Ascending aorta (tissue), 2 donors: ENCODE data around the gene KCNMA1. TPM values are rescaled to one million over a fixed set of nuclear protein-coding genes. Genes with fewer than 3 reads are reported as not detected.
A peak's percentile ranks its signal among the peaks of the same experiment; 100 is the strongest.

Source experiments
- DNase-seq, 2 donors: peaks; one replicate each; pipeline ENCODE4 v3.0.0-alpha.2; 2019; ENCODE audit warnings: low spot score in 2 of 2
- H3K27ac ChIP-seq, 2 donors: fragments of 200-600 bp; sonication (generic); one replicate each; pipeline ENCODE4 v1.5.1; 2016 to 2017; ENCODE audit warnings: mild to moderate bottlenecking in 1 of 2
- H3K27me3 ChIP-seq: fragments of 200-600 bp; sonication (generic); one replicate; pipeline ENCODE4 v1.5.1; 2017
- H3K36me3 ChIP-seq, 2 donors: fragments of 200-600 bp; sonication (generic); one replicate each; pipeline ENCODE4 v1.5.1; 2016
- H3K4me1 ChIP-seq, 2 donors: fragments of 200-600 bp; sonication (generic); one replicate each; pipeline ENCODE4 v1.5.1; 2016 to 2017; ENCODE audit warnings: mild to moderate bottlenecking in 1 of 2
- H3K4me3 ChIP-seq, 2 donors: fragments of 200-600 bp; sonication (generic); one replicate each; pipeline ENCODE4 v1.5.1; 2016 to 2017; ENCODE audit warnings: mild to moderate bottlenecking in 1 of 2
- H3K9me3 ChIP-seq, 2 donors: fragments of 200-600 bp; sonication (generic); one replicate each; pipeline ENCODE4 v1.5.1; 2016
- CTCF ChIP-seq, 3 experiments: fragments of 200-600 bp in 2 of 3; fragments of 450-650 bp in 1 of 3; sonication (generic) in 2 of 3; IDR thresholded peaks; one replicate each; pipeline ENCODE4 v1.5.1; 2016 to 2019; ENCODE audit warnings: antibody characterized with exemption in 3 of 3, mild to moderate bottlenecking in 1 of 3, moderate library complexity in 1 of 3
- intact Hi-C: fragments of 100-400 bp; cut with DNase I; formaldehyde crosslinking; loops from one replicate; pipeline ENCODE4 v1.15.1; 2023
- total RNA-seq: library from RNA; depleted of rRNA; stranded (reverse); fragments of >200 nt; gene quantifications from one replicate; pipeline ENCODE4 v1.1.0, GENCODE V29; 2016

KCNMA1 gene
- total RNA-seq, 1 donor from 2014 or later, result 28.6 TPM

- H3K27me3 ChIP-seq, result no peaks in the 10 kb centered on the region
- H3K36me3 ChIP-seq, result no peaks in the 10 kb centered on the region
- no peaks in the 10 kb centered on the region for H3K9me3 ChIP-seq
- no peak overlapping the region for H3K4me3 ChIP-seq
- intact Hi-C loops, result no loop called here
- no peak for DNase-seq
- peaks cover 0 to 13% of the 10 kb centered on the region in 2 donors for H3K4me1 ChIP-seq
- no peak for TF ChIP-seq CTCF (IDR thresholded peaks at IDR 0.05)
- H3K27ac ChIP-seq, result no peak overlapping the region
Measured at GRCh38 chr10:77518241-77518909, 119.2 kb downstream of the KCNMA1 start.

- intact Hi-C loops, result no loop called here
- no peak for DNase-seq
- Histone ChIP-seq H3K9me3 (no peaks in the 10 kb centered on the region), H3K27me3 (no peaks in the 10 kb centered on the region), H3K36me3 (no peaks in the 10 kb centered on the region), H3K4me3 (no peak overlapping the region), H3K4me1 (peaks cover 6 to 25% of the 10 kb centered on the region in 2 donors), H3K27ac (no peak overlapping the region)
- TF ChIP-seq CTCF (IDR thresholded peaks at IDR 0.05), result no peak
Measured at GRCh38 chr10:77516575-77516974, 121.0 kb downstream of the KCNMA1 start.

GRCh38 chr10:77514870-77515269, 122.7 kb downstream of the KCNMA1 start:
- no peak for DNase-seq
- no peaks in the 10 kb centered on the region for H3K9me3 ChIP-seq
- intact Hi-C loops, result loop anchor here (5.0 kb wide), 5 partner anchors 37 to 338 kb away; partner anchors contain the start of gene KCNMA1
- no peaks in the 10 kb centered on the region for H3K27me3 ChIP-seq
- no peak overlapping the region for H3K4me3 ChIP-seq
- H3K4me1 ChIP-seq, result peaks cover 6 to 36% of the 10 kb centered on the region in 2 donors
- TF ChIP-seq CTCF (IDR thresholded peaks at IDR 0.05), result no peak
- peak overlapping the region; percentile 82 to 86 for H3K27ac ChIP-seq
- H3K36me3 ChIP-seq, result no peaks in the 10 kb centered on the region

GRCh38 chr10:77513781-77514331, 123.8 kb downstream of the KCNMA1 start:
- TF ChIP-seq CTCF (IDR thresholded peaks at IDR 0.05), result no peak
- Histone ChIP-seq H3K9me3 (no peaks in the 10 kb centered on the region), H3K27ac (peak overlapping the region; percentile 82 to 86), H3K4me3 (no peak overlapping the region), H3K27me3 (no peaks in the 10 kb centered on the region), H3K36me3 (no peaks in the 10 kb centered on the region), H3K4me1 (peaks cover 6 to 36% of the 10 kb centered on the region in 2 donors)
- intact Hi-C loops, result loop anchor here (5.0 kb wide), 5 partner anchors 38 to 337 kb away; partner anchors contain the start of gene KCNMA1
- DNase-seq, result peak; percentile 70 to 94

- peaks cover 6 to 36% of the 10 kb centered on the region in 2 donors for H3K4me1 ChIP-seq
- H3K27me3 ChIP-seq, result no peaks in the 10 kb centered on the region
- peak overlapping the region; percentile 82 to 86 for H3K27ac ChIP-seq
- H3K9me3 ChIP-seq, result no peaks in the 10 kb centered on the region
- intact Hi-C loops, result loop anchor here (5.0 kb wide), 5 partner anchors 39 to 336 kb away; partner anchors contain the start of gene KCNMA1
- DNase-seq, result no peak
- H3K4me3 ChIP-seq, result no peak overlapping the region
- H3K36me3 ChIP-seq, result no peaks in the 10 kb centered on the region
- TF ChIP-seq CTCF (IDR thresholded peaks at IDR 0.05), result no peak
Measured at GRCh38 chr10:77513220-77513619, 124.4 kb downstream of the KCNMA1 start.
